HCT116 (cell line): ENCODE results near the gene PBLD. TPM values are rescaled to one million over a fixed set of nuclear protein-coding genes. Genes with fewer than 3 reads are reported as not detected.

Experiments used
- ATAC-seq: fragments of 200-7000 bp; cut with Tn5 transposase; 2 replicates; pipeline ENCODE4 v1.9.1; 2020; ENCODE audit warnings: mild to moderate bottlenecking, moderate library complexity
- Bru-seq: library from RNA; stranded (reverse); fragments of 400-500 nt; gene quantifications from one replicate; lab custom pipeline; 2021; lab: Mats Ljungman, UMichigan
- BruChase-seq, 2 experiments: library from RNA; stranded (reverse); fragments of 400-500 nt; gene quantifications; one replicate each; lab custom pipeline; 2021; lab: Mats Ljungman, UMichigan
- BruUV-seq: library from RNA; stranded (reverse); fragments of 400-500 nt; replicated peaks from 2 replicates; lab custom pipeline; 2021; lab: Mats Ljungman, UMichigan
- CTCF ChIA-PET: fragments of 300-600 bp; sonication (Branson Sonifier 250); formaldehyde crosslinking; loops from one replicate; lab custom pipeline; 2021; ENCODE audit warnings: antibody characterized with exemption; lab: Charles Lee
- POLR2A ChIA-PET: fragments of 300-600, 350-600 bp; sonication (Branson Sonifier 250); formaldehyde crosslinking; loops from one replicate; lab custom pipeline; 2021; ENCODE audit warnings: antibody characterized with exemption; lab: Charles Lee
- RAD21 ChIA-PET, 2 experiments: fragments of 300-600 bp; sonication (Branson Sonifier 250); formaldehyde crosslinking; loops; one replicate each; lab custom pipeline; 2023; ENCODE audit warnings: low total read pairs in 2 of 2; ENCODE audit not compliant: uncharacterized antibody in 2 of 2, unreplicated experiment in 2 of 2, low non-redundant PET in 1 of 2; lab: Charles Lee
- DNase-seq: peaks from one replicate; pipeline ENCODE4 v3.0.0-alpha.2; 2010; ENCODE audit warnings: low read depth, low spot score
- H2AFZ ChIP-seq: fragments of 200-600 bp; shearing (Covaris generic), sonication (generic); 2 replicates; pipeline ENCODE4 v1.6.1; 2017; ENCODE audit warnings: low read depth, mixed run types, mixed read lengths, antibody characterized with exemption, low read length; ENCODE audit not compliant: poor library complexity, severe bottlenecking
- H3K27ac ChIP-seq: 2 replicates; pipeline ENCODE4 v1.5.1; 2012; ENCODE audit warnings: low read depth, low read length
- H3K27me3 ChIP-seq: fragments of 200-600 bp; sonication (generic); 2 replicates; pipeline ENCODE4 v1.6.1; 2016; ENCODE audit warnings: mixed run types, low read length, mixed read lengths; ENCODE audit not compliant: insufficient read depth
- H3K36me3 ChIP-seq, 2 experiments: fragments of 200-500 bp in 1 of 2; fragments of 200-600 bp in 1 of 2; sonication (Bioruptor generic) in 1 of 2; sonication (generic) in 1 of 2; 2 replicates each; pipeline versions ENCODE4 v1.5.1 to v1.6.1; 2014 to 2016; ENCODE audit warnings: low read length in 2 of 2, inconsistent platforms in 1 of 2, mixed read lengths in 1 of 2, mixed run types in 1 of 2; ENCODE audit not compliant: insufficient read depth in 2 of 2, control insufficient read depth in 1 of 2
- H3K4me1 ChIP-seq, 2 experiments: fragments of 200-600 bp in 1 of 2; sonication (generic) in 1 of 2; 2 replicates each; pipeline versions ENCODE4 v1.5.1 to v1.6.1; 2012 to 2017; ENCODE audit warnings: low read length in 2 of 2, inconsistent platforms in 1 of 2, mild to moderate bottlenecking in 1 of 2, mixed read lengths in 1 of 2, mixed run types in 1 of 2, moderate library complexity in 1 of 2; ENCODE audit not compliant: insufficient read depth in 2 of 2, control insufficient read depth in 1 of 2
- H3K4me2 ChIP-seq: fragments of 200-600 bp; sonication (generic); 2 replicates; pipeline ENCODE4 v1.6.1; 2017; ENCODE audit warnings: mixed run types, low read length, mixed read lengths
- H3K4me3 ChIP-seq, 2 experiments: fragments of 200-600 bp in 1 of 2; sonication (generic) in 1 of 2; replicated peaks in 1 of 2; 2 replicates each; pipeline ENCODE4 v1.5.1; 2011 to 2016; ENCODE audit warnings: low read length in 2 of 2, control low read depth in 1 of 2, low read depth in 1 of 2, mild to moderate bottlenecking in 1 of 2, mixed read lengths in 1 of 2, mixed run types in 1 of 2
- H3K79me2 ChIP-seq: fragments of 200-600 bp; sonication (generic); 2 replicates; pipeline ENCODE4 v1.6.1; 2017; ENCODE audit warnings: mild to moderate bottlenecking, mixed run types, low read length, moderate library complexity, mixed read lengths; ENCODE audit not compliant: insufficient read depth
- H3K9ac ChIP-seq: fragments of 200-600 bp; sonication (generic); 2 replicates; pipeline ENCODE4 v1.6.1; 2016; ENCODE audit warnings: low read length, mixed read lengths
- H3K9me2 ChIP-seq: fragments of 200-600 bp; sonication (generic), shearing (Covaris generic); 2 replicates; pipeline ENCODE4 v1.6.1; 2017; ENCODE audit warnings: mixed run types, mild to moderate bottlenecking, moderate library complexity; ENCODE audit not compliant: insufficient read depth
- H3K9me3 ChIP-seq, 2 experiments: fragments of 200-500 bp in 1 of 2; fragments of 200-600 bp in 1 of 2; sonication (Bioruptor generic) in 1 of 2; sonication (generic) in 1 of 2; 2 replicates each; pipeline ENCODE4 v1.6.1; 2014 to 2017; ENCODE audit warnings: low read length in 2 of 2, mixed read lengths in 2 of 2, inconsistent platforms in 1 of 2, low read depth in 1 of 2, mild to moderate bottlenecking in 1 of 2, mixed run types in 1 of 2, moderate library complexity in 1 of 2; ENCODE audit not compliant: control insufficient read depth in 1 of 2, insufficient read depth in 1 of 2
- H4K20me1 ChIP-seq: fragments of 200-600 bp; sonication (generic), shearing (Covaris generic); 2 replicates; pipeline ENCODE4 v1.6.1; 2017; ENCODE audit warnings: mixed run types, mild to moderate bottlenecking, moderate library complexity; ENCODE audit not compliant: insufficient read depth
- ATF3 ChIP-seq: IDR thresholded peaks from 2 replicates; pipeline ENCODE4 v1.6.1; 2012
- ELF1 ChIP-seq: IDR thresholded peaks from 2 replicates; pipeline ENCODE4 v1.6.1; 2012; ENCODE audit warnings: low read depth, borderline replicate concordance
- EZH2phosphoT487 ChIP-seq: fragments of 200-600 bp; IDR thresholded peaks from 2 replicates; pipeline ENCODE4 v1.6.1; 2018; ENCODE audit warnings: antibody characterized with exemption, borderline replicate concordance
- JUND ChIP-seq: IDR thresholded peaks from 2 replicates; pipeline ENCODE4 v1.6.1; 2012
- POLR2AphosphoS5 ChIP-seq: IDR thresholded peaks from 2 replicates; pipeline ENCODE4 v1.6.1; 2011; ENCODE audit warnings: mild to moderate bottlenecking, low read depth, low read length, moderate library complexity
- TCF7L2 ChIP-seq: IDR thresholded peaks from 2 replicates; pipeline ENCODE4 v1.7.0; 2011; ENCODE audit warnings: borderline replicate concordance, inconsistent platforms; ENCODE audit not compliant: insufficient read depth, insufficient read length; ENCODE audit errors: extremely low read depth
- YY1 ChIP-seq: IDR thresholded peaks from 2 replicates; pipeline ENCODE4 v1.6.1; 2011; ENCODE audit warnings: low read length, low read depth, moderate library complexity, mild to moderate bottlenecking; ENCODE audit not compliant: insufficient replicate concordance; ENCODE audit errors: extremely low read depth
- ZFX ChIP-seq: fragments of 450-650 bp; IDR thresholded peaks from 2 replicates; pipeline ENCODE4 v1.6.1; 2017
- ZNF274 ChIP-seq: fragments of 200-500 bp; sonication (Bioruptor generic); IDR thresholded peaks from 2 replicates; pipeline ENCODE4 v1.6.1; 2014; ENCODE audit warnings: mild to moderate bottlenecking, low read depth, low read length, inconsistent platforms
- intact Hi-C: fragments of 100-400 bp; cut with micrococcal nuclease; formaldehyde crosslinking; loops from 2 replicates; pipeline ENCODE4 v1.10.0; 2022
- long read RNA-seq: library from polyadenylated mRNA; unstranded; transcript quantifications from one replicate; pipeline ENCODE4 v2.0.0, GENCODE V29; 2021; ENCODE audit not compliant: unreplicated experiment
- polyA plus RNA-seq: library from polyadenylated mRNA; unstranded; fragments of >200 nt; gene quantifications from 2 replicates; pipeline ENCODE4 v1.2.1, GENCODE V29; 2012; ENCODE audit warnings: missing spikeins
- total RNA-seq: library from RNA; stranded (reverse); gene quantifications from one replicate; pipeline ENCODE4 v1.2.1, GENCODE V29; 2021; ENCODE audit not compliant: unreplicated experiment
- TF ChIP-seq, protein P1 (sequence below), 3 experiments: fragments of 200-600 bp in 1 of 3; sonication (generic) in 1 of 3; IDR thresholded peaks in 2 of 3; conservative IDR thresholded peaks in 1 of 3; 2 replicates each; pipeline ENCODE4 v1.5.1; 2012 to 2017; ENCODE audit warnings: low read depth in 2 of 3, low read length in 2 of 3, antibody characterized with exemption in 1 of 3, borderline replicate concordance in 1 of 3, control low read depth in 1 of 3, mild to moderate bottlenecking in 1 of 3, mixed read lengths in 1 of 3, mixed run types in 1 of 3, moderate library complexity in 1 of 3; ENCODE audit not compliant: insufficient read depth in 1 of 3

PBLD gene
- total RNA-seq (2.2 TPM), Bru-seq, nascent RNA (percentile 45 among the genes with signal in this experiment), BruChase-seq, experiment 1, labeled RNA remaining after a 6-hour chase (percentile 44 among the genes with signal in this experiment), BruChase-seq, experiment 2, labeled RNA remaining after a 2-hour chase (percentile 42 among the genes with signal in this experiment)
- polyA plus RNA-seq, result 1.4 and 1.7 TPM in 2 replicates
- long read RNA-seq, partial matches to known transcripts, result 0 of 1 reads
- long read RNA-seq, other reads (novel, unspliced or antisense), result 1 of 1 reads

GRCh38 chr10:68332259-68333057, at the start of gene PBLD:
PBLD (minus strand) TSS chr10:68332928; CDS start chr10:68306844, 26,084 bp downstream.
- Histone ChIP-seq H3K27ac (peak within 1 kb of the TSS; percentile 85), H3K36me3 (peaks cover 4 to 14% of the 10 kb centered on the region in 2 experiments; a peak in 2 of 4 replicates), H3K27me3 (no peaks in the 10 kb centered on the region), H3K79me2 (peaks cover 56% of the 10 kb centered on the region), H4K20me1 (peaks cover 46% of the 10 kb centered on the region; the same call in 1 of the 2 replicates), H3K9me3 (no peaks in the 10 kb centered on the region), H2AFZ (no peak within 1 kb of the TSS), H3K4me3 (peak within 1 kb of the TSS; percentile 89 to 90), H3K9ac (peak within 1 kb of the TSS; percentile 96), H3K4me1 (peaks cover 41 to 46% of the 10 kb centered on the region in 2 experiments), H3K9me2 (no peaks in the 10 kb centered on the region), H3K4me2 (peak within 1 kb of the TSS; percentile 94)
- TSS peak; percentile 36 for BruUV-seq
- intact Hi-C loops, result loop anchor here (10.0 kb wide), 1 partner anchor 478 kb away; no protein-coding TSS in a partner anchor
- ATAC-seq (peak; percentile 44), DNase-seq (peak; percentile 43)
- RAD21 ChIA-PET, result interaction anchor here (0.7 kb wide), 2 partner anchors 120 to 477 kb away, joined by 3 to 4 read pairs; no protein-coding TSS in a partner anchor
- TF ChIP-seq, protein P1, sequence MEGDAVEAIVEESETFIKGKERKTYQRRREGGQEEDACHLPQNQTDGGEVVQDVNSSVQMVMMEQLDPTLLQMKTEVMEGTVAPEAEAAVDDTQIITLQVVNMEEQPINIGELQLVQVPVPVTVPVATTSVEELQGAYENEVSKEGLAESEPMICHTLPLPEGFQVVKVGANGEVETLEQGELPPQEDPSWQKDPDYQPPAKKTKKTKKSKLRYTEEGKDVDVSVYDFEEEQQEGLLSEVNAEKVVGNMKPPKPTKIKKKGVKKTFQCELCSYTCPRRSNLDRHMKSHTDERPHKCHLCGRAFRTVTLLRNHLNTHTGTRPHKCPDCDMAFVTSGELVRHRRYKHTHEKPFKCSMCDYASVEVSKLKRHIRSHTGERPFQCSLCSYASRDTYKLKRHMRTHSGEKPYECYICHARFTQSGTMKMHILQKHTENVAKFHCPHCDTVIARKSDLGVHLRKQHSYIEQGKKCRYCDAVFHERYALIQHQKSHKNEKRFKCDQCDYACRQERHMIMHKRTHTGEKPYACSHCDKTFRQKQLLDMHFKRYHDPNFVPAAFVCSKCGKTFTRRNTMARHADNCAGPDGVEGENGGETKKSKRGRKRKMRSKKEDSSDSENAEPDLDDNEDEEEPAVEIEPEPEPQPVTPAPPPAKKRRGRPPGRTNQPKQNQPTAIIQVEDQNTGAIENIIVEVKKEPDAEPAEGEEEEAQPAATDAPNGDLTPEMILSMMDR (IDR thresholded peaks at IDR 0.05 in 2 of 3, conservative IDR thresholded peaks at IDR 0.05 in 1 of 3; ENCODE audit: borderline replicate concordance in 1 of 3, insufficient read depth in 1 of 3, low read depth in 2 of 3, low read length in 2 of 3), result peak in 2 of 3 experiments; percentile 24 to 34; a peak in 3 of 6 replicates
- TF ChIP-seq ELF1 (no peak), POLR2AphosphoS5 (0 out of 2 replicates have a peak, but pooled peaks have one; percentile 10), ZFX (peak; percentile 84), ATF3 (no peak), EZH2phosphoT487 (no peak), YY1 (peak; percentile 87), TCF7L2 (peak; percentile 86), JUND (no peak), ZNF274 (no peak)
- CTCF ChIA-PET, result interaction anchor here (1.4 kb wide), 1 partner anchor 477 kb away, joined by 3 read pairs; no protein-coding TSS in a partner anchor
- POLR2A ChIA-PET, result interaction anchor here (0.7 to 1.8 kb wide), 10 partner anchors 9 to 863 kb away, joined by 3 to 11 read pairs (median 6); no protein-coding TSS in a partner anchor
